NCI-H1930 (cell line): ENCODE results near the gene AKR1C2.
"Not testable (repeated sequence)": the region's sequence is repeated elsewhere in the genome, so short reads cannot be mapped to it uniquely, and the experiment has no call there.

ENCODE experiments used
- DNase-seq, 2 experiments: peaks; one replicate each; lab custom pipeline; 2025; lab: John Stamatoyannopoulos, UW

The AKR1C2 gene

GRCh38 chr10:4956955-4957645, 46.6 kb downstream of the AKR1C2 start:
- not testable (repeated sequence) for DNase-seq

- DNase-seq = not testable (repeated sequence)
These were observed 47.6 kb downstream of the AKR1C2 start for GRCh38 chr10:4956088-4956487.

- DNase-seq = no peak
These were observed 50.3 kb downstream of the AKR1C2 start for GRCh38 chr10:4953405-4953804.

GRCh38 chr10:4951512-4952162, 52.0 kb downstream of the AKR1C2 start:
- DNase-seq = not testable (repeated sequence)

- DNase-seq = no peak
These were observed 55.7 kb downstream of the AKR1C2 start for GRCh38 chr10:4947635-4948596.

GRCh38 chr10:4947039-4947634, 56.5 kb downstream of the AKR1C2 start:
- no peak for DNase-seq

- no peak for DNase-seq
These were observed 57.6 kb downstream of the AKR1C2 start for GRCh38 chr10:4945766-4946717.

GRCh38 chr10:4944841-4945240, 58.8 kb downstream of the AKR1C2 start:
- no peak for DNase-seq

- no peak for DNase-seq
These were observed 59.8 kb downstream of the AKR1C2 start for GRCh38 chr10:4943821-4944220.

- not testable (repeated sequence) for DNase-seq
These were observed 60.2 kb downstream of the AKR1C2 start for GRCh38 chr10:4943416-4943815.

- not testable (repeated sequence) for DNase-seq
These were observed 60.7 kb downstream of the AKR1C2 start for GRCh38 chr10:4942931-4943330.

- no peak for DNase-seq
These were observed 61.9 kb downstream of the AKR1C2 start for GRCh38 chr10:4941540-4942330.

GRCh38 chr10:4940909-4941308, 62.7 kb downstream of the AKR1C2 start:
- not testable (repeated sequence) for DNase-seq

- DNase-seq = not testable (repeated sequence)
These were observed 63.6 kb downstream of the AKR1C2 start for GRCh38 chr10:4940073-4940428.

GRCh38 chr10:4939224-4940072, 64.2 kb downstream of the AKR1C2 start:
- DNase-seq = no peak
